ENCODE results near the gene IFNAR1.

DNA sequence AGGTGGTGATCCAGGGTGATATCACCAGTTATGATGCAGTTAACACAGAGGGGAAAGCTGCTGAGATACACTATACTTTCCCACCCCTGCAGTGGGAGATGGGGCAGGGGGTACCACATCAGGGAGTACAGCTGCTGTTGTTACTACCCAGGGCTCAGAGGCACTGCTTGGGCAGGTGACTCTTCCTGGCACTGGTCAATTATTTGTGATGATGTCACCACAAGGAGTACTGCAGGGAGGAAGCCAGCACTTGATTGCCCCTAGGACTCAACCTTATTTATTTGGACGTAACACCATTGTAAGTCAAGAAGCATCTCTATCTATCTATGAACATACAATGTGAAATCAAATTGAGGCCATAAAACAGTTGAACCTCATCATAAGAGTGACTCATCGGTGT, 10.1 kb downstream of the IFNAR1 start:
- TF ChIP-seq, protein P1, sequence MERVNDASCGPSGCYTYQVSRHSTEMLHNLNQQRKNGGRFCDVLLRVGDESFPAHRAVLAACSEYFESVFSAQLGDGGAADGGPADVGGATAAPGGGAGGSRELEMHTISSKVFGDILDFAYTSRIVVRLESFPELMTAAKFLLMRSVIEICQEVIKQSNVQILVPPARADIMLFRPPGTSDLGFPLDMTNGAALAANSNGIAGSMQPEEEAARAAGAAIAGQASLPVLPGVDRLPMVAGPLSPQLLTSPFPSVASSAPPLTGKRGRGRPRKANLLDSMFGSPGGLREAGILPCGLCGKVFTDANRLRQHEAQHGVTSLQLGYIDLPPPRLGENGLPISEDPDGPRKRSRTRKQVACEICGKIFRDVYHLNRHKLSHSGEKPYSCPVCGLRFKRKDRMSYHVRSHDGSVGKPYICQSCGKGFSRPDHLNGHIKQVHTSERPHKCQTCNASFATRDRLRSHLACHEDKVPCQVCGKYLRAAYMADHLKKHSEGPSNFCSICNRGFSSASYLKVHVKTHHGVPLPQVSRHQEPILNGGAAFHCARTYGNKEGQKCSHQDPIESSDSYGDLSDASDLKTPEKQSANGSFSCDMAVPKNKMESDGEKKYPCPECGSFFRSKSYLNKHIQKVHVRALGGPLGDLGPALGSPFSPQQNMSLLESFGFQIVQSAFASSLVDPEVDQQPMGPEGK (CRISPR knock-in tag; IDR thresholded peaks at IDR 0.05; ENCODE audit: borderline replicate concordance), result no peak
- no peak for TF ChIP-seq ARNTL (CRISPR knock-in tag; IDR thresholded peaks at IDR 0.05; ENCODE audit: borderline replicate concordance, low read depth)
- no peak for TF ChIP-seq ZFP3 (CRISPR knock-in tag; IDR thresholded peaks at IDR 0.05)
- TF ChIP-seq TOX (CRISPR knock-in tag; IDR thresholded peaks at IDR 0.05; ENCODE audit: borderline replicate concordance), result no peak
- TF ChIP-seq RARB (CRISPR knock-in tag; IDR thresholded peaks at IDR 0.05), result no peak
- no peak for TF ChIP-seq ZFP30 (CRISPR knock-in tag; IDR thresholded peaks at IDR 0.05)
- TF ChIP-seq, protein P2, sequence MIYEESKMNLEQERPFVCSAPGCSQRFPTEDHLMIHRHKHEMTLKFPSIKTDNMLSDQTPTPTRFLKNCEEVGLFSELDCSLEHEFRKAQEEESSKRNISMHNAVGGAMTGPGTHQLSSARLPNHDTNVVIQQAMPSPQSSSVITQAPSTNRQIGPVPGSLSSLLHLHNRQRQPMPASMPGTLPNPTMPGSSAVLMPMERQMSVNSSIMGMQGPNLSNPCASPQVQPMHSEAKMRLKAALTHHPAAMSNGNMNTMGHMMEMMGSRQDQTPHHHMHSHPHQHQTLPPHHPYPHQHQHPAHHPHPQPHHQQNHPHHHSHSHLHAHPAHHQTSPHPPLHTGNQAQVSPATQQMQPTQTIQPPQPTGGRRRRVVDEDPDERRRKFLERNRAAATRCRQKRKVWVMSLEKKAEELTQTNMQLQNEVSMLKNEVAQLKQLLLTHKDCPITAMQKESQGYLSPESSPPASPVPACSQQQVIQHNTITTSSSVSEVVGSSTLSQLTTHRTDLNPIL (CRISPR knock-in tag; IDR thresholded peaks at IDR 0.05; ENCODE audit: low read depth), result no peak
- TF ChIP-seq ZNF565 (CRISPR knock-in tag; conservative IDR thresholded peaks at IDR 0.05; ENCODE audit: low read depth), result no peak
- TF ChIP-seq TCF4 (CRISPR knock-in tag; IDR thresholded peaks at IDR 0.05; ENCODE audit: borderline replicate concordance), result no peak

Measured in SK-N-SH treated with all-trans-retinoic acid at 6 μM for 48 hours (cell line).